Measurements from ENCODE around the gene PGS1.

GRCh38 chr17:78431692-78431958 is 53.2 kb downstream of the PGS1 start:
- TF ChIP-seq CTCF (conservative IDR thresholded peaks at IDR 0.05 in 1 of 2, IDR thresholded peaks at IDR 0.05 in 1 of 2; ENCODE audit: extremely low read depth in 1 of 2, insufficient read depth in 1 of 2, low read depth in 1 of 2, low read length in 2 of 2) (no peak), EZH2 (IDR thresholded peaks at IDR 0.05; ENCODE audit: borderline replicate concordance, low read length) (no peak)
